A549 (cell line): ENCODE measurements around the gene PFDN5. TPM values are rescaled to one million over a fixed set of nuclear protein-coding genes. Genes with fewer than 3 reads are reported as not detected.
A peak's percentile ranks its signal among the peaks of the same experiment; 100 is the strongest.

Source experiments
- ATAC-seq, 2 experiments: fragments of 200-7000 bp in 1 of 2; fragments of >200 bp in 1 of 2; cut with Nextera tagmentation in 1 of 2; cut with Tn5 transposase in 1 of 2; 3 replicates each; pipeline versions ENCODE4 v1.8.0 to v1.9.1; 2018 to 2020; ENCODE audit warnings: mild to moderate bottlenecking in 1 of 2, moderate library complexity in 1 of 2
- CTCF ChIA-PET: fragments of 300-600 bp; sonication (Branson Sonifier 250); formaldehyde crosslinking; extraction: SDS; loops from one replicate; lab custom pipeline; 2021; ENCODE audit warnings: antibody characterized with exemption, inconsistent platforms; lab: Yijun Ruan, JAX
- POLR2A ChIA-PET: fragments of 350-600 bp; formaldehyde crosslinking; extraction: SDS; loops from one replicate; lab custom pipeline; 2021; ENCODE audit warnings: antibody characterized with exemption, inconsistent platforms; lab: Yijun Ruan, JAX
- DNase-seq, 2 experiments: peaks; one replicate each; pipeline versions ENCODE4 v3.0.0 to v3.0.0-alpha.2; 2011 to 2016; ENCODE audit warnings: low read depth in 1 of 2, low spot score in 1 of 2
- FAIRE-seq: peaks from 2 replicates; lab custom pipeline; 2011; peaks lifted over from hg19 to GRCh38; lab: Jason Lieb, UNC
- H3K27ac ChIP-seq, 2 experiments: fragments of >200 bp; sonication (Bioruptor Twin); formaldehyde crosslinking; 3 replicates each; pipeline ENCODE4 v1.5.1; 2016 to 2017
- H3K4me1 ChIP-seq: fragments of >200 bp; sonication (Bioruptor Twin); formaldehyde crosslinking; 3 replicates; pipeline ENCODE4 v1.6.1; 2016
- H3K4me2 ChIP-seq: fragments of >200 bp; sonication (Bioruptor Twin); formaldehyde crosslinking; 3 replicates; pipeline ENCODE4 v1.6.1; 2016
- H3K4me3 ChIP-seq: fragments of >200 bp; sonication (Bioruptor Twin); formaldehyde crosslinking; 3 replicates; pipeline ENCODE4 v1.5.1; 2016
- H3K9me3 ChIP-seq: fragments of >200 bp; sonication (Bioruptor Twin); formaldehyde crosslinking; 3 replicates; pipeline ENCODE4 v1.6.1; 2016
- BCL3 ChIP-seq: fragments of >200 bp; sonication (Bioruptor Twin); formaldehyde crosslinking; IDR thresholded peaks from 3 replicates; pipeline ENCODE4 v1.6.1; 2016
- BHLHE40 ChIP-seq: IDR thresholded peaks from 2 replicates; pipeline ENCODE4 v1.6.1; 2012; ENCODE audit warnings: low read depth, low read length, inconsistent platforms
- CEBPB ChIP-seq, 2 experiments: fragments of >200 bp in 1 of 2; sonication (Bioruptor Twin) in 1 of 2; formaldehyde crosslinking in 1 of 2; IDR thresholded peaks; 2 replicates each; pipeline ENCODE4 v1.6.1; 2012 to 2016
- CHD2 ChIP-seq: fragments of 150-350 bp; IDR thresholded peaks from 2 replicates; pipeline ENCODE4 v1.6.1; 2014; ENCODE audit warnings: low read length; ENCODE audit not compliant: partially characterized antibody
- EHF ChIP-seq: fragments of 250-450 bp; sonication (Bioruptor Pico); IDR thresholded peaks from 2 replicates; pipeline ENCODE4 v1.5.0; 2020; ENCODE audit warnings: mild to moderate bottlenecking
- ELK1 ChIP-seq: fragments of 150-350 bp; IDR thresholded peaks from 2 replicates; pipeline ENCODE4 v1.6.1; 2014; ENCODE audit warnings: low read depth, mild to moderate bottlenecking, low read length
- EP300 ChIP-seq, 2 experiments: fragments of >200 bp; sonication (Bioruptor Twin); formaldehyde crosslinking; IDR thresholded peaks; 2 replicates in 1 of 2; 3 replicates in 1 of 2; pipeline ENCODE4 v1.6.1; 2016 to 2017
- ESRRA ChIP-seq: fragments of 150-350 bp; IDR thresholded peaks from 2 replicates; pipeline ENCODE4 v1.6.1; 2014; ENCODE audit warnings: mild to moderate bottlenecking, low read length, borderline replicate concordance
- FOXS1 ChIP-seq: fragments of 250-450 bp; sonication (Bioruptor Pico); IDR thresholded peaks from 2 replicates; pipeline ENCODE4 v1.5.0; 2020; ENCODE audit warnings: mild to moderate bottlenecking, moderate library complexity
- HEYL ChIP-seq: fragments of 250-450 bp; sonication (Bioruptor Pico); IDR thresholded peaks from 2 replicates; pipeline ENCODE4 v1.8.0; 2021; ENCODE audit warnings: mild to moderate bottlenecking, moderate library complexity
- HMGXB4 ChIP-seq: fragments of 250-450 bp; sonication (Bioruptor Pico); IDR thresholded peaks from 2 replicates; pipeline ENCODE4 v1.5.0; 2021; ENCODE audit warnings: mild to moderate bottlenecking, moderate library complexity, borderline replicate concordance
- HOXB13 ChIP-seq: fragments of 250-450 bp; sonication (Bioruptor Pico); IDR thresholded peaks from 2 replicates; pipeline ENCODE4 v1.5.0; 2020; ENCODE audit warnings: low read depth, mild to moderate bottlenecking, moderate library complexity
- HOXB5 ChIP-seq: fragments of 250-450 bp; sonication (Bioruptor Pico); IDR thresholded peaks from 2 replicates; pipeline ENCODE4 v1.5.0; 2020; ENCODE audit warnings: mild to moderate bottlenecking, moderate library complexity
- JUNB ChIP-seq: fragments of >200 bp; sonication (Bioruptor Twin); formaldehyde crosslinking; IDR thresholded peaks from 2 replicates; pipeline ENCODE4 v1.6.1; 2016
- KDM5A ChIP-seq: fragments of 200-600 bp; sonication (generic); IDR thresholded peaks from 2 replicates; pipeline ENCODE4 v1.6.1; 2016; ENCODE audit warnings: antibody characterized with exemption, mild to moderate bottlenecking
- MYC ChIP-seq: IDR thresholded peaks from 2 replicates; pipeline ENCODE4 v1.6.1; 2012; ENCODE audit warnings: mild to moderate bottlenecking, inconsistent platforms, low read length, improper control_type of control experiment, borderline replicate concordance
- NFE2L2 ChIP-seq: fragments of 150-350 bp; conservative IDR thresholded peaks from 2 replicates; pipeline ENCODE4 v1.6.1; 2014; ENCODE audit warnings: low read length
- NPAS2 ChIP-seq: fragments of 250-450 bp; sonication (Bioruptor Pico); IDR thresholded peaks from 2 replicates; pipeline ENCODE4 v1.8.0; 2022; ENCODE audit warnings: mild to moderate bottlenecking, moderate library complexity, borderline replicate concordance
- PHF8 ChIP-seq: fragments of 200-600 bp; sonication (generic); IDR thresholded peaks from 2 replicates; pipeline ENCODE4 v1.6.1; 2016; ENCODE audit warnings: low read depth, mild to moderate bottlenecking, antibody characterized with exemption, moderate library complexity, borderline replicate concordance
- RAD21 ChIP-seq, 2 experiments: fragments of >200 bp in 1 of 2; sonication (Bioruptor Twin) in 1 of 2; formaldehyde crosslinking in 1 of 2; IDR thresholded peaks in 1 of 2; conservative IDR thresholded peaks in 1 of 2; 2 replicates in 1 of 2; 3 replicates in 1 of 2; pipeline ENCODE4 v1.6.1; 2012 to 2018; ENCODE audit warnings: inconsistent platforms in 1 of 2
- RARB ChIP-seq: fragments of 250-450 bp; sonication (Bioruptor Pico); IDR thresholded peaks from 2 replicates; pipeline ENCODE4 v1.8.0; 2021; ENCODE audit warnings: mild to moderate bottlenecking, moderate library complexity
- RCOR1 ChIP-seq: fragments of 150-350 bp; IDR thresholded peaks from 2 replicates; pipeline ENCODE4 v1.6.1; 2014; ENCODE audit warnings: antibody characterized with exemption, low read length, low read depth
- RFX5 ChIP-seq: fragments of 450-650 bp; IDR thresholded peaks from 2 replicates; pipeline ENCODE4 v1.7.1; 2014; ENCODE audit warnings: antibody characterized with exemption, mild to moderate bottlenecking, moderate library complexity
- RNF2 ChIP-seq: fragments of 200-600 bp; sonication (generic); IDR thresholded peaks from 2 replicates; pipeline ENCODE4 v1.6.1; 2016; ENCODE audit warnings: low read depth, mild to moderate bottlenecking, antibody characterized with exemption, moderate library complexity, borderline replicate concordance
- TFCP2L1 ChIP-seq: fragments of 250-450 bp; sonication (Bioruptor Pico); IDR thresholded peaks from 2 replicates; pipeline ENCODE4 v1.5.0; 2021; ENCODE audit warnings: mild to moderate bottlenecking
- USF2 ChIP-seq: fragments of 450-650 bp; IDR thresholded peaks from 2 replicates; pipeline ENCODE4 v1.6.1; 2014; ENCODE audit warnings: antibody characterized with exemption
- ZFP36 ChIP-seq: fragments of 450-650 bp; IDR thresholded peaks from 2 replicates; pipeline ENCODE4 v1.6.1; 2014; ENCODE audit warnings: borderline replicate concordance; ENCODE audit not compliant: partially characterized antibody
- WGBS: methylation state at CpG from one replicate; pipeline ENCODE4 v1.1.6; 2017; ENCODE audit errors: missing lambda C conversion rate; 5-methylcytosine and 5-hydroxymethylcytosine counted together
- polyA plus RNA-seq, 4 experiments: library from polyadenylated mRNA; depleted of rRNA in 3 of 4; stranded (reverse); fragments of >200 nt; fragmentation: RNase III in 1 of 4; extraction: RNeasy Plus Mini Kit Qiagen cat#74134 plus additional on column Dnase treatment in 1 of 4; gene quantifications; 2 replicates in 3 of 4; 3 replicates in 1 of 4; pipeline ENCODE4 v1.2.3, GENCODE V29; 2011 to 2017

The PFDN5 gene
- polyA plus RNA-seq, 2 of the 4 experiments (the other 2 are of a cell fraction) = 685 to 729 TPM

- no peak within 1 kb of the TSS for H3K4me3 ChIP-seq
- 71% methylated on average over 15 of the region's 15 CpGs for WGBS
- TF ChIP-seq RNF2 = no peak
- TF ChIP-seq EHF (CRISPR knock-in tag) = no peak
- no peak for TF ChIP-seq NFE2L2
- no peak for TF ChIP-seq ZFP36
- no peak for TF ChIP-seq KDM5A
- no peak for TF ChIP-seq RAD21 (conservative IDR thresholded peaks at IDR 0.05 in 1 of 2, IDR thresholded peaks at IDR 0.05 in 1 of 2)
- no peak for TF ChIP-seq RFX5
- TF ChIP-seq TFCP2L1 (CRISPR knock-in tag) = no peak
- no peak for TF ChIP-seq RCOR1
- TF ChIP-seq HOXB13 = no peak
- no peak for TF ChIP-seq PHF8
- no peak for TF ChIP-seq JUNB
- TF ChIP-seq RARB (CRISPR knock-in tag) = no peak
- TF ChIP-seq HOXB5 = no peak
- TF ChIP-seq MYC = no peak
- ChIA-PET CTCF (interaction anchor here (0.8 to 21.4 kb wide), 6 partner anchors 9 to 84 kb away, joined by 3 to 638 read pairs (median 18); partner anchors contain the start of gene AAAS), POLR2A (interaction anchor here (0.9 to 1.7 kb wide), 3 partner anchors 11 to 165 kb away, joined by 3 to 4 read pairs (median 4); partner anchors contain the start of genes AAAS and TARBP2)
- no peaks in the 10 kb centered on the region for H3K9me3 ChIP-seq
- H3K4me1 ChIP-seq = no peaks in the 10 kb centered on the region
- no peak within 1 kb of the TSS for H3K4me2 ChIP-seq
- ATAC-seq (peak; percentile 25 to 49; a peak in 5 of 6 replicates), DNase-seq (no peak), FAIRE-seq (no peak)
- H3K27ac ChIP-seq = peak within 1 kb of the TSS in 1 of 2 experiments; percentile 34; a peak in 1 of 6 replicates
Observed at GRCh38 chr12:53336181-53336681, 40.9 kb downstream of the PFDN5 start, which contains the start of gene SP7. Gene SP7, minus strand, starts transcription at chr12:53336354. Its CDS starts 708 bp downstream, at chr12:53335646.

GRCh38 chr12:53338017-53338416 lies 42.7 kb downstream of the PFDN5 start:
- FAIRE-seq (no peak), DNase-seq (no peak), ATAC-seq (no peak)
- TF ChIP-seq FOXS1 (CRISPR knock-in tag) (no peak), ESRRA (no peak), HEYL (no peak), ELK1 (no peak), NPAS2 (CRISPR knock-in tag) (no peak), CEBPB (IDR thresholded peaks at IDR 0.05) (no peak), EP300 (IDR thresholded peaks at IDR 0.05) (no peak), RFX5 (no peak), BCL3 (no peak), CHD2 (no peak), USF2 (no peak), KDM5A (no peak), HMGXB4 (no peak), BHLHE40 (no peak)
- ChIA-PET POLR2A (no interaction called here), CTCF (interaction anchor here (1.1 to 2.0 kb wide), 3 partner anchors 9 to 15 kb away, joined by 3 to 7 read pairs (median 3); no protein-coding TSS in a partner anchor)
- H3K4me1 ChIP-seq = no peaks in the 10 kb centered on the region
- WGBS = 37% methylated on average over 11 of the region's 11 CpGs
- H3K27ac ChIP-seq = no peak overlapping the region
- no peak overlapping the region for H3K4me2 ChIP-seq
- no peak overlapping the region for H3K4me3 ChIP-seq
- no peaks in the 10 kb centered on the region for H3K9me3 ChIP-seq
